SK-N-SH treated with all-trans-retinoic acid at 6 μM for 48 hours (cell line): Measurements from ENCODE around the gene OTC.

Source experiments
- ATAC-seq: fragments of 200-7000 bp; cut with Tn5 transposase; 3 replicates; pipeline ENCODE4 v1.9.1; 2020; ENCODE audit warnings: mild to moderate bottlenecking, moderate library complexity
- ARNTL ChIP-seq: fragments of 450-650 bp; formaldehyde crosslinking; IDR thresholded peaks from 2 replicates; pipeline ENCODE4 v1.5.0; 2020; ENCODE audit warnings: low read depth, mild to moderate bottlenecking, moderate library complexity, borderline replicate concordance
- BACH2 ChIP-seq: fragments of 250-450 bp; sonication (Bioruptor Pico); IDR thresholded peaks from 2 replicates; pipeline ENCODE4 v1.9.0; 2021; ENCODE audit warnings: mild to moderate bottlenecking, borderline replicate concordance
- CREB5 ChIP-seq: fragments of 250-450 bp; sonication (Bioruptor Pico); IDR thresholded peaks from 2 replicates; pipeline ENCODE4 v1.5.1; 2020; ENCODE audit warnings: low read depth, mild to moderate bottlenecking, moderate library complexity
- CSDC2 ChIP-seq: fragments of 250-450 bp; sonication (Bioruptor Pico); IDR thresholded peaks from 2 replicates; pipeline ENCODE4 v1.5.0; 2020; ENCODE audit warnings: mild to moderate bottlenecking, moderate library complexity
- CSRNP3 ChIP-seq: fragments of 250-450 bp; sonication (Bioruptor Pico); IDR thresholded peaks from 2 replicates; pipeline ENCODE4 v1.5.1; 2021; ENCODE audit warnings: mild to moderate bottlenecking, moderate library complexity
- ESRRG ChIP-seq: fragments of 250-450 bp; sonication (Bioruptor Pico); IDR thresholded peaks from 2 replicates; pipeline ENCODE4 v1.6.1; 2021; ENCODE audit warnings: mild to moderate bottlenecking
- GLIS3 ChIP-seq: fragments of 250-450 bp; sonication (Bioruptor Pico); IDR thresholded peaks from 2 replicates; pipeline ENCODE4 v1.5.0; 2020; ENCODE audit warnings: mild to moderate bottlenecking, moderate library complexity
- ISL1 ChIP-seq: fragments of 250-450 bp; sonication (Bioruptor Pico); IDR thresholded peaks from 2 replicates; pipeline ENCODE4 v2.1.2; 2022; ENCODE audit warnings: mild to moderate bottlenecking, moderate library complexity
- OSR1 ChIP-seq: fragments of 250-450 bp; sonication (Bioruptor Pico); IDR thresholded peaks from 2 replicates; pipeline ENCODE4 v1.8.0; 2022; ENCODE audit warnings: moderate library complexity, mild to moderate bottlenecking, inconsistent platforms
- POU6F1 ChIP-seq: fragments of 250-450 bp; sonication (Bioruptor Pico); IDR thresholded peaks from 2 replicates; pipeline ENCODE4 v1.8.0; 2021; ENCODE audit warnings: low read depth, mild to moderate bottlenecking, moderate library complexity, borderline replicate concordance
- PPARA ChIP-seq: fragments of 250-450 bp; sonication (Bioruptor Pico); IDR thresholded peaks from 2 replicates; pipeline ENCODE4 v1.5.0; 2020; ENCODE audit warnings: mild to moderate bottlenecking, borderline replicate concordance
- RARB ChIP-seq: fragments of 250-450 bp; sonication (Bioruptor Pico); IDR thresholded peaks from 2 replicates; pipeline ENCODE4 v1.8.0; 2021; ENCODE audit warnings: mild to moderate bottlenecking, moderate library complexity
- SNAI2 ChIP-seq: fragments of 250-450 bp; sonication (Bioruptor Pico); IDR thresholded peaks from 2 replicates; pipeline ENCODE4 v1.5.0; 2020; ENCODE audit warnings: mild to moderate bottlenecking, moderate library complexity
- TCF4 ChIP-seq: fragments of 250-450 bp; sonication (Bioruptor Pico); IDR thresholded peaks from 2 replicates; pipeline ENCODE4 v1.8.0; 2021; ENCODE audit warnings: mild to moderate bottlenecking, moderate library complexity, borderline replicate concordance
- TOX ChIP-seq: fragments of 250-450 bp; sonication (Bioruptor Pico); IDR thresholded peaks from 2 replicates; pipeline ENCODE4 v1.8.0; 2021; ENCODE audit warnings: mild to moderate bottlenecking, moderate library complexity, borderline replicate concordance
- TSHZ2 ChIP-seq: fragments of 250-450 bp; sonication (Bioruptor Pico); IDR thresholded peaks from 2 replicates; pipeline ENCODE4 v1.5.0; 2020; ENCODE audit warnings: mild to moderate bottlenecking, moderate library complexity
- ZC3H10 ChIP-seq: fragments of 250-450 bp; sonication (Bioruptor Pico); IDR thresholded peaks from 2 replicates; pipeline ENCODE4 v1.5.1; 2021; ENCODE audit warnings: mild to moderate bottlenecking, moderate library complexity
- ZFP3 ChIP-seq: fragments of 250-450 bp; sonication (Bioruptor Pico); IDR thresholded peaks from 2 replicates; pipeline ENCODE4 v1.5.0; 2020; ENCODE audit warnings: mild to moderate bottlenecking, moderate library complexity
- ZFP30 ChIP-seq: fragments of 450-650 bp; formaldehyde crosslinking; IDR thresholded peaks from 2 replicates; pipeline ENCODE4 v1.5.0; 2022; ENCODE audit warnings: mild to moderate bottlenecking, moderate library complexity
- ZNF70 ChIP-seq: fragments of 450-650 bp; formaldehyde crosslinking; IDR thresholded peaks from 2 replicates; pipeline ENCODE4 v1.5.0; 2020; ENCODE audit warnings: mild to moderate bottlenecking, moderate library complexity
- ZNF8 ChIP-seq: fragments of 450-650 bp; formaldehyde crosslinking; IDR thresholded peaks from 2 replicates; pipeline ENCODE4 v1.5.0; 2020; ENCODE audit warnings: mild to moderate bottlenecking, moderate library complexity

OTC gene

GRCh38 chrX:38351346-38351745 lies 1.1 kb upstream of the OTC start:
- TF ChIP-seq PPARA (CRISPR knock-in tag) (no peak), ZFP3 (no peak), TSHZ2 (CRISPR knock-in tag) (no peak), OSR1 (no peak)
- no peak for ATAC-seq

GRCh38 chrX:38356401-38356800 lies 4.0 kb downstream of the OTC start:
- ATAC-seq = no peak
- TF ChIP-seq SNAI2 (no peak), BACH2 (CRISPR knock-in tag) (no peak), RARB (no peak), OSR1 (no peak), TCF4 (CRISPR knock-in tag) (no peak), GLIS3 (no peak)

GRCh38 chrX:38357747-38358673 lies 5.6 kb downstream of the OTC start:
- TF ChIP-seq GLIS3 (no peak), ARNTL (no peak), CSDC2 (CRISPR knock-in tag) (no peak), PPARA (CRISPR knock-in tag) (no peak), SNAI2 (no peak), ZFP3 (no peak), ZC3H10 (no peak), ESRRG (no peak), ZNF70 (CRISPR knock-in tag) (no peak), ZFP30 (no peak), ISL1 (no peak), TCF4 (CRISPR knock-in tag) (no peak), TOX (CRISPR knock-in tag) (no peak), POU6F1 (no peak), OSR1 (no peak)
- ATAC-seq = no peak

- TF ChIP-seq BACH2 (CRISPR knock-in tag) = no peak
- no peak for TF ChIP-seq ZC3H10
- TF ChIP-seq ZFP30 = no peak
- TF ChIP-seq SNAI2 = no peak
- no peak for TF ChIP-seq OSR1
- TF ChIP-seq ZNF8 (CRISPR knock-in tag) = no peak
- TF ChIP-seq ESRRG = no peak
- no peak for TF ChIP-seq TSHZ2 (CRISPR knock-in tag)
- TF ChIP-seq GLIS3 = no peak
- no peak for TF ChIP-seq ZNF70 (CRISPR knock-in tag)
- TF ChIP-seq PPARA (CRISPR knock-in tag) = no peak
- no peak for TF ChIP-seq TOX (CRISPR knock-in tag)
- TF ChIP-seq CSDC2 (CRISPR knock-in tag) = no peak
- no peak for TF ChIP-seq CREB5 (CRISPR knock-in tag)
- TF ChIP-seq RARB = no peak
- no peak for TF ChIP-seq ISL1
- TF ChIP-seq CSRNP3 (CRISPR knock-in tag) = no peak
- TF ChIP-seq ZFP3 = no peak
These were observed 10.6 kb downstream of the OTC start for GRCh38 chrX:38363046-38363445.

More at GRCh38 chrX:38363046-38363445, 10.6 kb downstream of the OTC start:
- no peak for ATAC-seq
